ENCODE data around the gene POLR1F. TPM values are rescaled to one million over a fixed set of nuclear protein-coding genes. Genes with fewer than 3 reads are reported as not detected.

Gene POLR1F
- polyA plus RNA-seq, 1 of the 3 experiments (the other 2 are of a cell fraction) = 5.1 TPM

DNA sequence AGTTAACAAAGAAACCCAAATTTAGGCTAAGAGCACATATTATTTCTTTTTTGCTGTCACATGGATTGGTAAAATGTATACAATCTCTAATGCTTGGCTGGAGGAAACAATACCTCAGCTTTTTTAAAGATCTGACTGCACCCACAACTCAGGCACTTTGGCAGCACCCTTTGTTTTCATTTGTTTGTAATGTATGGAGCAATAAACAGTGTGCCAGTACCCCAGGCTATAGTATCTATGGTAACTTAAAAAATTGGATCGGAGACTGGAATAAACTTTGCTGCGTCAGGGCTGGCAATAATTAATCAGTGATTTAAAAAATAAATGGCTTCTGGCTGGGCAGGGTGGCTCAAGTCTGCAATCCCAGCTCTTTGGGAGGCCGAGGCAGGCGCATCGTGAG is 27.2 kb downstream of the POLR1F start:
- Histone ChIP-seq H3K4me2 (no peak overlapping the region), H3K9me3 (no peaks in the 10 kb centered on the region), H3K9me2 (no peaks in the 10 kb centered on the region), H3F3A (replicated peaks; ENCODE audit: insufficient read depth) (no peaks in the 10 kb centered on the region), H3K4me3 (ENCODE audit: low read depth in 2 of 2, low read length in 1 of 2) (no peak overlapping the region), H3K4me1 (ENCODE audit: control insufficient read depth in 1 of 2, insufficient read depth in 2 of 2, low read depth in 1 of 2, low read length in 1 of 2) (no peaks in the 10 kb centered on the region), H3K9ac (no peak overlapping the region), H2AFZ (ENCODE audit: low read depth) (no peak overlapping the region), H4K20me1 (ENCODE audit: insufficient read depth) (no peaks in the 10 kb centered on the region), H3K27me3 (ENCODE audit: insufficient read depth) (no peaks in the 10 kb centered on the region; the same call in 1 of the 2 replicates), H3K27ac (ENCODE audit: low read depth in 2 of 2, low read length in 1 of 2) (no peak overlapping the region), H3K79me2 (ENCODE audit: insufficient read depth) (no peaks in the 10 kb centered on the region), H3K36me3 (replicated peaks in 1 of 2; ENCODE audit: control insufficient read depth in 1 of 2, insufficient read depth in 2 of 2, low read length in 1 of 2) (no peaks in the 10 kb centered on the region)
- ChIA-PET POLR2A (no interaction called here), CTCF (interaction anchor here (0.9 to 1.4 kb wide), 2 partner anchors 15 to 27 kb away, joined by 3 to 5 read pairs; partner anchors contain the start of gene POLR1F)
- no peak for DNase-seq
- 47% methylated on average over 5 of the region's 5 CpGs for WGBS (ENCODE audit: low lambda C conversion rate)
- TF ChIP-seq CTCF (IDR thresholded peaks at IDR 0.05) (no peak), CHD2 (IDR thresholded peaks at IDR 0.05; ENCODE audit: low read length, partially characterized antibody) (no peak), TEAD4 (IDR thresholded peaks at IDR 0.05; ENCODE audit: borderline replicate concordance, insufficient read depth) (no peak), POLR2AphosphoS5 (IDR thresholded peaks at IDR 0.05; ENCODE audit: low read depth, low read length) (no peak), YY1 (IDR thresholded peaks at IDR 0.05; ENCODE audit: low read depth) (no peak), FOXM1 (IDR thresholded peaks at IDR 0.05; ENCODE audit: low read depth) (no peak), FOSL2 (IDR thresholded peaks at IDR 0.05; ENCODE audit: borderline replicate concordance, low read depth) (no peak), NRF1 (IDR thresholded peaks at IDR 0.05; ENCODE audit: low read depth, low read length) (no peak), GATA2 (CRISPR knock-in tag; IDR thresholded peaks at IDR 0.05) (no peak)
- TF ChIP-seq, protein P1, sequence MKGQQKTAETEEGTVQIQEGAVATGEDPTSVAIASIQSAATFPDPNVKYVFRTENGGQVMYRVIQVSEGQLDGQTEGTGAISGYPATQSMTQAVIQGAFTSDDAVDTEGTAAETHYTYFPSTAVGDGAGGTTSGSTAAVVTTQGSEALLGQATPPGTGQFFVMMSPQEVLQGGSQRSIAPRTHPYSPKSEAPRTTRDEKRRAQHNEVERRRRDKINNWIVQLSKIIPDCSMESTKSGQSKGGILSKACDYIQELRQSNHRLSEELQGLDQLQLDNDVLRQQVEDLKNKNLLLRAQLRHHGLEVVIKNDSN (IDR thresholded peaks at IDR 0.05; ENCODE audit: borderline replicate concordance, low read depth) = no peak

GRCh38 chr7:19677180-19677579 is 31.7 kb downstream of the POLR1F start:
- WGBS (ENCODE audit: low lambda C conversion rate) = 9% methylated on average over 2 of the region's 2 CpGs
- no peak overlapping the region for H3K4me2 ChIP-seq
- H2AFZ ChIP-seq (ENCODE audit: low read depth) = no peak overlapping the region
- no peaks in the 10 kb centered on the region for H4K20me1 ChIP-seq (ENCODE audit: insufficient read depth)
- no peaks in the 10 kb centered on the region for H3F3A ChIP-seq (replicated peaks; ENCODE audit: insufficient read depth)
- TF ChIP-seq GABPA (IDR thresholded peaks at IDR 0.05; ENCODE audit: low read depth) = no peak
- ChIA-PET CTCF (interaction anchor here (0.9 kb wide), 1 partner anchor 11 kb away, joined by 3 read pairs; no protein-coding TSS in a partner anchor), POLR2A (no interaction called here)
- H3K36me3 ChIP-seq (replicated peaks in 1 of 2; ENCODE audit: control insufficient read depth in 1 of 2, insufficient read depth in 2 of 2, low read length in 1 of 2) = no peaks in the 10 kb centered on the region
- DNase-seq = no peak
- H3K4me1 ChIP-seq (ENCODE audit: control insufficient read depth in 1 of 2, insufficient read depth in 2 of 2, low read depth in 1 of 2, low read length in 1 of 2) = no peaks in the 10 kb centered on the region
- no peaks in the 10 kb centered on the region; the same call in 1 of the 2 replicates for H3K27me3 ChIP-seq (ENCODE audit: insufficient read depth)
- no peak overlapping the region for H3K9ac ChIP-seq
- no peaks in the 10 kb centered on the region for H3K9me2 ChIP-seq
- H3K27ac ChIP-seq (ENCODE audit: low read depth in 2 of 2, low read length in 1 of 2) = no peak overlapping the region
- no peaks in the 10 kb centered on the region for H3K9me3 ChIP-seq
- no peak overlapping the region for H3K4me3 ChIP-seq (ENCODE audit: low read depth in 2 of 2, low read length in 1 of 2)
- no peaks in the 10 kb centered on the region for H3K79me2 ChIP-seq (ENCODE audit: insufficient read depth)

All from SK-N-SH (cell line).